ENCODE results near the gene ABCC4. TPM values are rescaled to one million over a fixed set of nuclear protein-coding genes. Genes with fewer than 3 reads are reported as not detected.
"Not testable (repeated sequence)": the region's sequence is repeated elsewhere in the genome, so short reads cannot be mapped to it uniquely, and the experiment has no call there.

Gene ABCC4
- total RNA-seq, 2 donors from 2014 or later, result 119 to 144 TPM

- H3K27ac ChIP-seq (ENCODE audit: low read depth, low read length), result no peak overlapping the region
- H3K27me3 Mint-ChIP-seq (ENCODE audit: insufficient read depth), result no peaks in the 10 kb centered on the region
- TF ChIP-seq CTCF (conservative IDR thresholded peaks at IDR 0.05), result no peak
- peaks cover 13% of the 10 kb centered on the region for H3K9me3 Mint-ChIP-seq
- H3K4me3 ChIP-seq (ENCODE audit: low read length), result no peak overlapping the region
- peaks cover 26% of the 10 kb centered on the region for H3K4me1 Mint-ChIP-seq
- H3K27ac Mint-ChIP-seq, result peak overlapping the region; percentile 42
- no peak overlapping the region for H3K9ac ChIP-seq (ENCODE audit: extremely low read depth, low read length, poor library complexity, severe bottlenecking)
- no peak overlapping the region for H3K4me3 Mint-ChIP-seq
- no peaks in the 10 kb centered on the region for H3K27me3 ChIP-seq (ENCODE audit: control insufficient read depth, insufficient read depth, low read length, poor library complexity, severe bottlenecking)
- peaks cover 80% of the 10 kb centered on the region for H3K36me3 Mint-ChIP-seq (ENCODE audit: low read depth)
- H3K4me1 ChIP-seq (ENCODE audit: control insufficient read depth, insufficient read depth, low read length), result peaks cover 4% of the 10 kb centered on the region
- WGBS, 2 experiments (ENCODE audit: insufficient coverage in 1 of 2, insufficient read length in 1 of 2), result 79 to 93% methylated on average over 2 to 4 of the region's 4 CpGs
- DNase-seq, result no peak
- H3K36me3 ChIP-seq (ENCODE audit: control insufficient read depth, insufficient read depth, low read length), result peaks cover 31% of the 10 kb centered on the region
- H3K9me3 ChIP-seq (ENCODE audit: control insufficient read depth, low read length), result no peaks in the 10 kb centered on the region
Measured at GRCh38 chr13:95199896-95200295, 101.4 kb downstream of the ABCC4 start.

- Mint-ChIP-seq H3K9me3 (peaks cover 13% of the 10 kb centered on the region), H3K36me3 (ENCODE audit: low read depth) (peaks cover 81% of the 10 kb centered on the region), H3K4me1 (peaks cover 21% of the 10 kb centered on the region)
- H3K9me3 ChIP-seq (ENCODE audit: control insufficient read depth, low read length); H3K27me3 Mint-ChIP-seq (ENCODE audit: insufficient read depth); H3K4me3 ChIP-seq (ENCODE audit: low read length); H3K4me1 ChIP-seq (ENCODE audit: control insufficient read depth, insufficient read depth, low read length); H3K27ac Mint-ChIP-seq; H3K4me3 Mint-ChIP-seq; H3K27me3 ChIP-seq (ENCODE audit: control insufficient read depth, insufficient read depth, low read length, poor library complexity, severe bottlenecking); H3K9ac ChIP-seq (ENCODE audit: extremely low read depth, low read length, poor library complexity, severe bottlenecking); H3K27ac ChIP-seq (ENCODE audit: low read depth, low read length); DNase-seq: not testable (repeated sequence)
- WGBS, 2 experiments (ENCODE audit: insufficient coverage in 1 of 2, insufficient read length in 1 of 2), result 90% methylated on average over 2 of the region's 2 CpGs; no CpG with 5 or more reads in 1 of the 2 experiments
- H3K36me3 ChIP-seq (ENCODE audit: control insufficient read depth, insufficient read depth, low read length), result peaks cover 38% of the 10 kb centered on the region
Measured at GRCh38 chr13:95198606-95199005, 102.6 kb downstream of the ABCC4 start.

GRCh38 chr13:95197548-95197947 lies 103.7 kb downstream of the ABCC4 start:
- Mint-ChIP-seq H3K9me3 (peaks cover 13% of the 10 kb centered on the region), H3K4me1 (peaks cover 24% of the 10 kb centered on the region), H3K4me3 (no peak overlapping the region), H3K27me3 (ENCODE audit: insufficient read depth) (no peaks in the 10 kb centered on the region), H3K27ac (no peak overlapping the region), H3K36me3 (ENCODE audit: low read depth) (peaks cover 85% of the 10 kb centered on the region)
- Histone ChIP-seq H3K9ac (ENCODE audit: extremely low read depth, low read length, poor library complexity, severe bottlenecking) (no peak overlapping the region), H3K36me3 (ENCODE audit: control insufficient read depth, insufficient read depth, low read length) (peaks cover 33% of the 10 kb centered on the region), H3K27me3 (ENCODE audit: control insufficient read depth, insufficient read depth, low read length, poor library complexity, severe bottlenecking) (no peaks in the 10 kb centered on the region), H3K27ac (ENCODE audit: low read depth, low read length) (no peak overlapping the region), H3K9me3 (ENCODE audit: control insufficient read depth, low read length) (no peaks in the 10 kb centered on the region), H3K4me1 (ENCODE audit: control insufficient read depth, insufficient read depth, low read length) (peaks cover 4% of the 10 kb centered on the region), H3K4me3 (ENCODE audit: low read length) (no peak overlapping the region)
- 95 to 96% methylated on average over 2 to 3 of the region's 4 CpGs for WGBS, 2 experiments (ENCODE audit: insufficient coverage in 1 of 2, insufficient read length in 1 of 2)
- no peak for TF ChIP-seq CTCF (conservative IDR thresholded peaks at IDR 0.05)
- DNase-seq, result no peak

GRCh38 chr13:95195146-95195545 lies 106.1 kb downstream of the ABCC4 start:
- WGBS, 2 experiments (ENCODE audit: insufficient coverage in 1 of 2, insufficient read length in 1 of 2), result 92% methylated on average over 4 to 6 of the region's 6 CpGs
- peaks cover 13% of the 10 kb centered on the region for H3K9me3 Mint-ChIP-seq
- H3K27ac ChIP-seq (ENCODE audit: low read depth, low read length), result no peak overlapping the region

More at GRCh38 chr13:95195146-95195545, 106.1 kb downstream of the ABCC4 start:
- no peak overlapping the region for H3K4me3 ChIP-seq (ENCODE audit: low read length)
- Mint-ChIP-seq H3K27me3 (ENCODE audit: insufficient read depth) (no peaks in the 10 kb centered on the region), H3K27ac (no peak overlapping the region), H3K4me1 (peaks cover 21% of the 10 kb centered on the region), H3K4me3 (no peak overlapping the region), H3K36me3 (ENCODE audit: low read depth) (peaks cover 66% of the 10 kb centered on the region)
- H3K27me3 ChIP-seq (ENCODE audit: control insufficient read depth, insufficient read depth, low read length, poor library complexity, severe bottlenecking), result no peaks in the 10 kb centered on the region
- H3K36me3 ChIP-seq (ENCODE audit: control insufficient read depth, insufficient read depth, low read length), result peaks cover 37% of the 10 kb centered on the region
- H3K9me3 ChIP-seq (ENCODE audit: control insufficient read depth, low read length), result no peaks in the 10 kb centered on the region
- peaks cover 8% of the 10 kb centered on the region for H3K4me1 ChIP-seq (ENCODE audit: control insufficient read depth, insufficient read depth, low read length)
- DNase-seq, result peak; percentile 3
- no peak for TF ChIP-seq CTCF (conservative IDR thresholded peaks at IDR 0.05)
- H3K9ac ChIP-seq (ENCODE audit: extremely low read depth, low read length, poor library complexity, severe bottlenecking), result no peak overlapping the region
